GM21723 (cell line): Measurements from ENCODE around the gene APCDD1L.
"Not testable (repeated sequence)": the region's sequence is repeated elsewhere in the genome, so short reads cannot be mapped to it uniquely, and the experiment has no call there.

ENCODE experiments used
- ATAC-seq: cut with Tn5 transposase; IDR thresholded peaks from one replicate; pipeline ENCODE4 v1.9.1; 2021; ENCODE audit warnings: mild to moderate bottlenecking, moderate library complexity; ENCODE audit not compliant: unreplicated experiment

The APCDD1L gene

GRCh38 chr20:58518387-58518786 lies 3.2 kb upstream of the APCDD1L start:
- ATAC-seq = no peak

- ATAC-seq = no peak
Measured at GRCh38 chr20:58514321-58515232, 622 bp downstream of the APCDD1L start.

DNA sequence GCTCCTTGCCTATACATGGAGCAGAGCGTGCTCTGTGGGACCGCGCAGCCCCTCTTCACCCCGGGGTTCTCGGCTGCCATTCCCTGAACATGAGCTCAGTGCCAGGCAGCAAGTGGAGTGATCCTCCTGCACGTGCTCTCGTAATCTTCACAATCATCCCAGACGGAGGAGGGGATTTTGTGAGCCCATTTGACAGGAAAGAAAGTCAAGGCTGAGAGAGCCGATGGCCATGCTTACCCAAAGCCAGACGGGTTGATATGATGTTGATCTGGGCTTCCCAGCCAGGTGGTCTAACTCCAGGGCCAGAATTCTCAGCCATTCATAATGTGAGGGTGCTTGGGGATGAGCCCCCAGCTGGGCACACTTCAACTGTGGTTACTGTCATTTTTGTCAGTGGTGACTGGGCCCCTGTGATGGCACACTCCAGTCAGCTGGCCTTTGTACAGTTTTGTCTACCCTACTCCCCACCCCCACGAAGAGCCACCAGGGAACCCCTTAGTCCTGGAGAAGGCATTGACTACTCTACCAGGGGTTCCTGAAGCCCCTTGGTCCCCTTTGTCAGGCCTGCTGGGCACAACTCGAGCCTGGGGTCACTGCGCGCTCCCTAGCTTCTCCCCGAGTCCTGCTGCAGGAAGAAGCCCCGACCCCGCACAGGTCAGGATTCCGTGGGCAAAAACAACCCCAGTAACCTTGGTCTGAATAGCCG lies 1.5 kb downstream of the APCDD1L start:
- no peak for ATAC-seq

- ATAC-seq = no peak
Measured at GRCh38 chr20:58512808-58513552, 2.2 kb downstream of the APCDD1L start.

- ATAC-seq = no peak
Measured at GRCh38 chr20:58511861-58512260, 3.3 kb downstream of the APCDD1L start.

DNA sequence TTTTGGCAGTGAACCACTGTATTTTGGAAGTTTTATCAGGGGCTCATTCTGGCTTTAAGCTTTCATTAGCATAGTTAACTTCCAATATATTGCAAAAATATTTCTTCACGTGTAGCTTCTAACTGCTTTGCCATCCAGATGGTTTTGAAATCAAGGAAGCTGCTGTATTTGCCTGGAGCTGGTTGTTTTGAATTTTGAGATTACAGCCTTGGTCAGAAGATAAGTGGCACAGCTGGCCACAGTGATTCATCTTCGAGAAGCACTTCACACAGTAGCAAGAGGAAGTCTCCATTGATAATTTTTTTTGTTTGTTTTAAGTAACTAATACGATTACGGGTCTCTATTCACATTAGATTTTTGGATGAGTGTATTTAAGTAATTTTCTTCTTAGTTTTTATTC lies 3.8 kb downstream of the APCDD1L start:
- no peak for ATAC-seq

DNA sequence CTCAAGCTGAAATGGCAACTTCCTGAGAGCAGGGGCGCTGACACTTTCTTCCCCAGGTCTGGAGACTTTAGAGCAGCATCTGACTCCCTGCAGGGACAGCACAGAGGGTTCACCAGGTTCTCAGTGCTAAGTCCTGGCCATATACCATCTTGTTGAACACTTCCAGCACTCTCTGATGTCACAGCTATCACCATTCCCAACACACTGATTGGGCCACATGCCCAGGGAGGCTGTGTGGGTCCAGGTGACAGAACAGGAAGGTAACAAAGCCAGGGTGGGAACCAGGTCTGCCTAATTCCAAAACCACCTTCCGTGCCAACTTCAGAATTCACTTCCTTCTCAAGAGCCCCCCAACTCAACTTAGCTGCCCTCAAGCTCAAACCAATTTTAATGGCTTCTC lies 4.3 kb downstream of the APCDD1L start:
- ATAC-seq = no peak

DNA sequence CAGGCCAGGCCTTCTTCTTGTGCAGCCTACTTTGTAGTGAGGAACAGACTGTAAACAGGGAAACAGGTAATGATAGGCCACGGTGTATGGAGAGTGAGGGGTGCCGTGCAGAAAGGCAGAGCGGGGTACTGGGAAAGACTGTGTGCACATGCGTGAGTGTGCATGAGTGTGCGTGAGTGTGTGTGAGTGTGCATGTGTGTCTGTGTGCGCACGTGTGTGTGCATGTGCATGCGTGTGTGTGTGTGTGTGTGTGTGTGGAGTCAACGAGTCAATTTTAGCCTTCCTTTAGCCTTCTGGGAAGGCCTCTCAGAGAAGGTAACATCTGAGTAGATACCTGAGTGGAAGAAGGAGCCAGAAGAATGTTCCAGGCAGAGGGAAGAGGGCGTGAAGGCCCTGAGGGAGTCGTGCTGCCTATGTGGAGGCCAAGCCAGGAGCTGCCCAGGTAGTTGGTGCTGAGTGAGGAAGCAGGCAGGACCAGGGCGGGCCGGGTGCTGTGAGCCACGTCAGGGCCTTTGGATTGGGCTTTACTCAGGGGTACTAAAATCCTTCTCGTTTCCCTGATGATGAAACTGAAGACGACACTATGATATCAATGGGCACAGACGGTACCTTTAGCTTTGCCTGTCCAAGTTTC lies 6.3 kb downstream of the APCDD1L start:
- no peak for ATAC-seq

DNA sequence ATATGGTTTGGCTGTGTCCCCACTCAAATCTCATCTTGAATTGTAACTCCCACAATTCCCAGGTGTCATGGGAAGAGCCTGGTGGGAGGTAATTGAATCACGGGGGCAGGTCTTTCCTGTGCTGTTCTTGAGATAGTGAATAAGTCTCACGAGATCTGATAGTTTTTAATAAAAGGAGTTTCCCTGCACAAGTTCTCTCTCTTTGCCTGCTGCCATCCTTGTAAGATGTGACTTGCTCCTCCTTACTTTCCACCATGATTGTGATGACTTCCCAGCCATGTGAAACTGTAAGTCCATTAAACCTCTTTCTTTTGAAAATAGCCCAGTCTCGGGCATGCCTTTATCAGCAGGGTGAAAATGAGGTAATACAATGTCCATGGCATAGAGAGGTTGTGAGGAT lies 8.2 kb downstream of the APCDD1L start:
- not testable (repeated sequence) for ATAC-seq

DNA sequence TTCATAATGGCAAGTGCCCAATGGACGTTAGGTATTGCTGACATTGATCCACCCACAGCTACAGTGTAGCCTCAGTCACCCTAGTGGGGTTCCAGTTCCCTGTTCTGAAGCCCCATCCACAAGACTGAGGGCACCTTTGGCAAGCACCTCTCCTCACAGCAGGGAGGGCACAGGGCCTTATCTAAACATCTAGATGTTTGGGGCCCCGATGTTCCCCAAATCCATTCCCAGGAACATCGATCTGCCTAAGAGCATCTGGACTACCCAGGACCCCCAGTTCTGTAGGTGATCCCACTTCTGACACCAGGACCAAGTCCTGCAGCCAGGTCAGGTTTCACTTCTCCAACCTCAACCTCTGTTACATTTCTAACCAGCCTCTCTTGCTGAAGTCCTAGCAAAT lies 10.6 kb downstream of the APCDD1L start:
- no peak for ATAC-seq

DNA sequence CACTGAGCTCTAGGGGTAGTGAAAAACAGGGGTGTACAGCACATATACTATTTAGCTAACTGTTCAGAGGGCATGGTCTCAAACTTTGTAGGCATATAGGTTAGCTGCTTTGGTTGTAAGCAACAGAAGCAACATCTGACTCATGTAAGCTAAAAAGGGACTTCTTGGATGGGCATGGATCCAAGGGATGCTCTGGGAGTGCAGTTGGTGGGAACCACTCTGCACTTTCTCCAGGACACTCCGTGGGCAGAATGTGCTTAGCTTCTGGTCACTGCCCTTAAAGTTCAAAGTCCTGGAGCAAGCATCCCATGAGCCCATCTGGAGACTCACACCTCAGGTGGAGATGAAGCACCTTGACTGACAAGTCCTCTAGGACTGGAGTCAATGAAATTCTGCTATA lies 11.5 kb downstream of the APCDD1L start:
- ATAC-seq = no peak

GRCh38 chr20:58500256-58500655 lies 14.9 kb downstream of the APCDD1L start:
- ATAC-seq = no peak

DNA sequence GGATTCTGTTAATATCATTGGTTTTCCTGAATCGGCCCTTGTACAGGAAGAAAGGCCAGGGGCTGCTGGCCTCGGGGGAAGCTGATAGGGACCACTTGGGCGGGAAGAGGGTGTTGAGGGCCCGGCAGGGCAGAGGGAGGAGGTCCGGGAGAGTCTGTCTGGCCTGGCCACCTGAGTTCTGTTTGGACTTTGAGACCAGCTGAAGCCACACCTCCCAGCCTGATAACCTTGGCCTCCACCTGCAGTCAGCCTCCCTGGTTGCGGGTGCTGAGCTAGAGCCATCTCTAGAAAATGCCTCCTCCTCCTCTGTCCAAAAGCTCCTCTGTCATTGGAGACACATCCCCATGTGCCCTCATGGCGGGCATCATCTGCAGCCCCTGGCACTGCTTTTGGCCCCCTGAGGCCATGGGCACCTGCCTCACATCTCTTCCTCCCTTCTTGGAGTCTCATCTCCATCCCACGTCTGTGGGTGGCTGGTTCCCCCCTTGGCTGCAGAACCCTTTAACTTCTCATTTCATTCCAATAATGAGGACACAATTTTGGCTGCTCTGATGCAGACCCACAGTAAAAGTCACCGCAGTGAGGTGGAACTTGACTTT lies 16.6 kb downstream of the APCDD1L start:
- ATAC-seq = no peak

GRCh38 chr20:58497724-58498469 lies 17.3 kb downstream of the APCDD1L start:
- ATAC-seq = no peak

DNA sequence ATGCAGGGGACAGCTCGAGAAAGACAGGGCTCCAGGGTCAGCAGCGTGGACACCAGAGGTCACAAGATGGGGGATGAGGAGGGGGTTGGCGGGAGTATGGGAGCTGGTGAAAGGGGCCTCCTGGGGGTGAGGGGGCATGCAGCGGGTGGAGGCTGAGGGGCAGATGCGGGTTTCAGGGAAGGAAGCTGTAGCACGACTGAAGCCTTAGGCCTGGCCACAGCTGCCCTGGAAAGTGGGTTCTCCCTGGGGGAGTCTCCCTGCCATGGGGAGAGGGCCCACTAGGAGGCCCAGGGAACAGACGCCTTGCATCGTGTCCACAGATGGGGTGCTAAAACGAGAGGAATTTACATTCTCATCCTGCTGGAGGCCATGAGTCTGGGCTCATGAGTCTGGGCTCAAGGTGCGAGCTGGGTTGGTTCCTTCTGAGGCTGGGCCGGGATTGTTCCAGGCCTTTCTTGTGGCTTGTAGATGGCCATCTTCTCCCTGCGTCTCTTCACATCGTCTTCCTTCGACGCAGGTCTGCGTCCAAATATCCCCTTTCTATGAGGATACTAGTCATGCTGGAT lies 18.0 kb downstream of the APCDD1L start:
- no peak for ATAC-seq

DNA sequence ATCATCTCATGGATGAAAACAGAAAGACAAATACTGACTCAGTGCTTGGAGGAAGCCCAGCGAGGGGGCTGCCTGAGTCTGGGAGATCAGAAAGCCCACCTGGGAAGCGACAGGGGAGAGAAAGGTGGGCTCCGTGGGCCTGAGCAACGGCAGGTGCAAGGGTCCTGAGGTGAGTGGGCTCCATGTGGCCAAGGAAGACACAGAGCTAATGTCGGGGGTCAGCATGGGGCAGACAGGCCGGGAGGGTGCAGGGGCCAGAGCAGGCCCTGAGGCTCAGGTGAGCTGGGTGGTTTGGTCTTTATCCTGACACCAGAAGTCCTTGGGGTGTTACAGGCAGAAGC lies 18.8 kb downstream of the APCDD1L start:
- no peak for ATAC-seq

DNA sequence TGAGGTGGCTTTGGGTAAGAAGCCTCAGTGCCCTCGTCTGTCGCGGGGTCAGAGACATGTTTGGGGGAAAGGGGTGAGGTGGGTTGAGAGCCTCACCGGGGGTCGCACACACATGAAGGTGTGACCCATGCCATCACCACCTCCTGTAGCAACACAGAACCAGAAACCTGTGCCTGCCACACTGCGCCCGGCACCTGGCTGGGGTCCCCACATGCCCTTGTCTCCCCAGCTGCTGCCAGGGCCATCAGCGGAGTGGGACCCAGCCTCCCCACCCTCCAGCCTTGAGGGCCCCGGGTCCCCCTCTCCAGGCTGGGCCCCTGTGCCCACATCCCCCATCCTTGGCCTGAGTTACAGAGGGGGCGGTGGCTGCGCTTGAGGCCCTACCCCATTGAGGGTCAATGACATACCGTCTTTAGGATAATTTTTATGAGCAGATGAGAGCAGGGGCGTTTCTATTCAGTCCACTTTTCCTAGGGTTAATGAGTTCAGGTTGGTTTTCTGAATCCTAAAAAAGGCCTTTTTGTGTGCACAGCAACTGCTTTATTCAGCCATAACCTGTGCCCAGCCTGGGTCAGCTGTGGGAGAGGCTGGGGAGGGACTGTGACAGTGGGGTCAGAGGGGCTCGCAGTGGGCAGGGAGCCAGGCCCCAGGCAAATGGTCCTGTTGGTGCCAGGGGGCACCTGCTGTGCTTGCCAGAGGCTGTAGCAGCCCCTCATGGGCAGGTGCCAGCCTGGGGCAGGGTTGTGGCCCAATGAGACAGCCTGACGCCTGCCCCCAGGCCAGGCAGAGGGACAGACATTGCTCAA lies 19.4 kb downstream of the APCDD1L start:
- ATAC-seq = no peak

- ATAC-seq = no peak
Measured at GRCh38 chr20:58494923-58495622, 20.1 kb downstream of the APCDD1L start.
